Lower leg skin (tissue), 3 donors: Measurements from ENCODE around the gene CXCL5.

Source experiments
- CTCF ChIP-seq, 3 donors: fragments of 450-650 bp; IDR thresholded peaks; one replicate each; pipeline ENCODE4 v1.5.1; 2016; ENCODE audit warnings: antibody characterized with exemption in 3 of 3, mild to moderate bottlenecking in 3 of 3, moderate library complexity in 2 of 3
- POLR2A ChIP-seq, 2 donors: fragments of 450-650 bp; IDR thresholded peaks; one replicate each; pipeline ENCODE4 v1.6.1; 2016 to 2017; ENCODE audit warnings: antibody characterized with exemption in 2 of 2, mild to moderate bottlenecking in 1 of 2, moderate library complexity in 1 of 2

- TF ChIP-seq CTCF (IDR thresholded peaks at IDR 0.05) (no peak), POLR2A (IDR thresholded peaks at IDR 0.05) (no peak)
Measured at GRCh38 chr4:73948291-73948690, 50.2 kb downstream of the CXCL5 start.
